Activated CD8-positive, alpha-beta memory T cell treated with anti-CD3 and anti-CD28 coated beads, Interleukin-2, amount 50 U/mL, for 24 hours (primary cell): ENCODE measurements around the gene CHD6.

ENCODE experiments used
- DNase-seq: peaks from one replicate; pipeline ENCODE4 v3.0.0-alpha.2; 2020; ENCODE audit errors: extremely low read depth

CHD6 gene

DNA sequence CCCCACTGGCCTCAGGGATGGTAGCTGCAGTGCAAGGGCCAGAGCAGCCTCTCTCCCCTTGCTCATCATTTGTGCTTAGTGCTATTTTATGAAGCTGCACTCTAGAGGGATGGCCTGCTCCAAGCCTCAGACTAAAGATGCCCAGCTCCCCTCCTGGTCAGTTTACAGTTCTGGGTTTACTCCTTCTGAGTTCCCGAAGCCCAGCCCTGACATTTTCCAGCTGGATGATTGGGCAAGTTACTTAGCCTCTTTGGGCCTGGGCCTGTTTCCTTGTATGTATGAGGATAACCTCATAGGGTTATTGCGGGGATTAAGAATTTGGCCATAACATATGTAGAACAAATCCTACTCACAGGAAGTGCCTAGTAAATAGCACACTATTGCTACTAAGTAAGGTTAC, 219.8 kb downstream of the CHD6 start:
- no peak for DNase-seq

GRCh38 chr20:41395667-41396664, 222.2 kb downstream of the CHD6 start:
- no peak for DNase-seq

GRCh38 chr20:41394931-41395666, 223.1 kb downstream of the CHD6 start:
- DNase-seq, result no peak

- no peak for DNase-seq
Measured at GRCh38 chr20:41394081-41394480, 224.1 kb downstream of the CHD6 start.

DNA sequence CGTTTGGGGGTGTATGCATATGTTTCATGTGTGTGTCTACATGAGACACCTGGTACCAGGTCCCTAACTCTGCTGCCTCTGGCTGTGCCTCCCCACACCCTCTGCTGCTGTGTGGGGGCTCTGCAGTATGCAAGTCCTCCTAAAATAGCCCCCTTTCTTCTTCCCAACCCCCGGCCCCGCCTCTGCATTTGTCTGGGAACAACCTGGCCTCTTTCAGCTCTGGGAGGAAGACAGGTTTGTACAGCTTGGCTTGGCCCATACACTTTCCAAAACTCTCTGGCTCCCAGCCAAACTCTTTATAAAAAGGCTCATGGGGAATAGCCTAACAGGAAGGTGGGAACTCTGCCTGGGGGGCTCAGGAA, 224.5 kb downstream of the CHD6 start:
- DNase-seq, result no peak

GRCh38 chr20:41392871-41393704, 225.1 kb downstream of the CHD6 start:
- no peak for DNase-seq

DNA sequence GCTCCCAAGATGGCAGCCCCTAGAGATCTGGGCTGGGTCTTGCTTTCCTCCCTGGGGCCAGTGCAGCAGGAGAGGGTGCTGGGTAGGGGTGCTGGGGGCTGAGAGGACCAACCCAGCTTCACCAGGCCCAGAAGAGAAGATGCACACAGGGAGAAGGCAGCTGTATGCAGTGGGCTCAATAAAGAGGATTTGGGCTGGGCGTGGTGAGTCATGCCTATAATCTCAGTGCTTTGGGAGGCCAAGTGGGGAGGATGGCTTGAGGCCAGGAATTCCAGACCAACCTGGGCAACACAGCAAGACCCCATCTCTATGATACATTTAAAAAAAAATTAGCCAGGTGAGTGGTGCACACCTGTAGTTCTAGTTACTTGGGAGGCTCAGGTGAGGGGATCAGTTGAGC, 225.9 kb downstream of the CHD6 start:
- no peak for DNase-seq

- no peak for DNase-seq
Measured at GRCh38 chr20:41391587-41392001, 226.6 kb downstream of the CHD6 start.

DNA sequence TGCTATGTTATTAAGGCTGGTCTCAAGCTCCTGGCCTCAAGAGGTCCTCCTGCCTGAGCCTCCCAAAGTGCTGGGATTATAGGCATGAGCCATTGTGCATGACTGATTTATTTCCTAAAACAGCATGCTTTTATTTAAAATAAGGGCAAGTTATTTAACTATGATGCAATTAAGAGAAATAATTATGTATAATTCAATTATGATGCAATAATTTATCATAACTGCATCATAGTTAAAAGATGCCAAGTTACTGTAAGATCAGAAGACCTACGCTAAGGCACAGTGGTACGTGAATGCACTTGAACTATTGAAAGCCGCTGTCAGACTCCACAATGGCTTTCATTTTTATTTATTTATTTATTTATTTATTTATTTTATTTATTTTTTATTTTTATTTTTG, 227.3 kb downstream of the CHD6 start:
- DNase-seq, result no peak

DNA sequence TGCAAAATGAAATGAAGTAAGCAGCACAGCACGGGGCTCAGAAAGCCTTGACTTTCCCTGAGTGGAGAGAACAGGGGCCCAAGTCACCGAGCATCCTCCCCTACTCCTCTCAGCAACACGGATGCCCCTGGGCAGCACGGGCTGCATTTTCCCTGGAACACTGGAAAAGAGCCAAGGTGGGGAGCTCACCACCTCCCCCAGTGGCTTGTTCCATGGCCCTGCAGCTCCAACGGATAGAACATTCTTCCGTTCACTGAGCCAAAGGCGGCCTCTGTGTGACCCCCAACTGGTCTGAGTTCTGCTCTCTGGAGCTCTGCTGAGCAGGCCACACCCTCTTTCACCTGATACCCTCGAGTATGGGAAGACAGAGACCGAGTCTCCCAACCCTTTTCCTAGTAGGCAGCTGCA, 230.7 kb downstream of the CHD6 start:
- no peak for DNase-seq

GRCh38 chr20:41386502-41387427, 231.4 kb downstream of the CHD6 start:
- DNase-seq, result no peak

GRCh38 chr20:41382791-41383305, 235.3 kb downstream of the CHD6 start:
- no peak for DNase-seq

- no peak for DNase-seq
Measured at GRCh38 chr20:41380551-41381193, 237.5 kb downstream of the CHD6 start.

DNA sequence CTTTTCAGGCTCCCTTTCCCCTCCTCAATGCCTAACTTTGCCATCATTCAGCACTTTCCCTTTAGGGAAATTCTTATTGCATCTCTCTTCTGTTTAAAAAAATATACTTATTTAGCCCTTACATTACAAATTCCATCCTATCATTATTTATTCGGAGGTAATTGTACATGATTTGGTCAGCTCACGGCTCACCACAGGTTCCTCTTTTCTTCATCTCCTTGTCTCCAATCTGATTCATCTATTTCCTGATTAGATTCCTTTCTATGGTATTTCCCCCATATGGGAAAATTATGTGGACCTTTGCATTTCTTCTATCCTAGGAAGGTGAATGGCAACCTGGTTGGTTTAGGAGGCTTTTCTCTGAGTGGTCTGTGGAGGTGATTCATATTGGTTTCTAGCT, 238.6 kb downstream of the CHD6 start:
- DNase-seq, result no peak

GRCh38 chr20:41377275-41377674, 240.9 kb downstream of the CHD6 start:
- no peak for DNase-seq

- no peak for DNase-seq
Measured at GRCh38 chr20:41376349-41376748, 241.8 kb downstream of the CHD6 start.

DNA sequence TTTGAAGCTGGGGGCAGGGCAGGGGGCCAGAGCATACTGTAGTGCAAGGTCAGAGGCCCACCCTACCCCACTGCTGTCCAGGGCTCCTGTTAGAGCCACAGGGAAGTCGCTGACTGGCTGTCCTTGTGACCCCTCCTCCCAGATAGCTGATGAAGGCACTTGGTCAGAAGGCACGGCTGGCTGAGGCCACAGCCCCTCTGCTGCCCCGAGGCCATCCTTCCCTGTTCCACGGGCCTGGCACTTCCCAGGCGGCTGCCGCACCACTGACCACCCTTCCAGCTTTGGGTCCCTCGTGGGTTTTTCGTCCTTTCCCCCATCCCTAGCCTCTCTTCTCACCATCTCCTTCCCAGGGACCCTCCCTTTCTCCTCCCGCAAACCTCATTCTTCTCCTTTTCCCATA, 242.3 kb downstream of the CHD6 start:
- DNase-seq, result no peak

- no peak for DNase-seq
Measured at GRCh38 chr20:41373931-41374920, 244.0 kb downstream of the CHD6 start.

- no peak for DNase-seq
Measured at GRCh38 chr20:41373251-41373783, 244.9 kb downstream of the CHD6 start.
